HG02885 (cell line): ENCODE results near the gene TNS1.

ENCODE experiments used
- ATAC-seq: cut with Tn5 transposase; IDR thresholded peaks from one replicate; pipeline ENCODE4 v1.9.1; 2021; ENCODE audit warnings: mild to moderate bottlenecking; ENCODE audit not compliant: unreplicated experiment, poor library complexity

The TNS1 gene

DNA sequence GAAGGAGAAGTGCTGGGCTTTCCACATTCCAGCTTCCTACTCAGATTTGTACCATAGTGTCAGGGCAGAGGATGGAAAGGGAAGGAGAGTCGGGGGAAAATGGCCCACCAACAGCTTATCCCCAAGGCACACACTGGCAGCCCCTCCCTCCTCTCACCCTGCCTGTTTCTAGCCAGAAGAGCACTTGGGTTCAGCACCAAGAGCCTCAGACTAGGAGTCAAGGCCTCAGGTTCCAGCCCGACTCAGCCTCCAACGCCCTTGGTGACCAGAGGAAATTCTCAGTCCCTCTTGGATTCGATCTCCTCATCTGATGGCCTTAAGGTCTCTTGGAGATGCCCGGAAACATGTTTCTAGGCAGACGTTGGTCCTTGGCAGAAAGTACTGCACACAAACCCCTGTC lies 53.9 kb downstream of the TNS1 start:
- no peak for ATAC-seq

DNA sequence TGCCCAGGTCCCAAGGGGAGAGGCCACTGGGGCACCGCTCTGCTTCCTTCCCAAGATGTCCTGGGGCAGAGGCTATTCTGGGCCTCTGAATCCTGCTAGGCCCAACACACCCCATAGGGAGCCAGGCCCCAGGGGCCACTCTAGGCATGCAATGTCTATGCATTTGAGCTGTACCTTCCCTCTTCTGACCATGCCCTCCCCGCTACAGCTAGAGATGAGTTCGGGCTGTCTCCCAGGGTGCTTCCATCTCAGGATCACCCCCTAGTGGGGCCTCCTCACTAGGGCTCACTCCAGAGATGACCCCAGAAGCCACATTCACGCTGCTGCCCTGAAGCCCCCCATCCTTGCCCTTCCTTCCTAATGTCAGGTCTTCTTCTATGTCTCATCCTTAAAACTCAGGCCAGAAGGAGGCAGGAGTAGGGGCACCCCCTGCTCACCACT lies 54.4 kb downstream of the TNS1 start:
- no peak for ATAC-seq

DNA sequence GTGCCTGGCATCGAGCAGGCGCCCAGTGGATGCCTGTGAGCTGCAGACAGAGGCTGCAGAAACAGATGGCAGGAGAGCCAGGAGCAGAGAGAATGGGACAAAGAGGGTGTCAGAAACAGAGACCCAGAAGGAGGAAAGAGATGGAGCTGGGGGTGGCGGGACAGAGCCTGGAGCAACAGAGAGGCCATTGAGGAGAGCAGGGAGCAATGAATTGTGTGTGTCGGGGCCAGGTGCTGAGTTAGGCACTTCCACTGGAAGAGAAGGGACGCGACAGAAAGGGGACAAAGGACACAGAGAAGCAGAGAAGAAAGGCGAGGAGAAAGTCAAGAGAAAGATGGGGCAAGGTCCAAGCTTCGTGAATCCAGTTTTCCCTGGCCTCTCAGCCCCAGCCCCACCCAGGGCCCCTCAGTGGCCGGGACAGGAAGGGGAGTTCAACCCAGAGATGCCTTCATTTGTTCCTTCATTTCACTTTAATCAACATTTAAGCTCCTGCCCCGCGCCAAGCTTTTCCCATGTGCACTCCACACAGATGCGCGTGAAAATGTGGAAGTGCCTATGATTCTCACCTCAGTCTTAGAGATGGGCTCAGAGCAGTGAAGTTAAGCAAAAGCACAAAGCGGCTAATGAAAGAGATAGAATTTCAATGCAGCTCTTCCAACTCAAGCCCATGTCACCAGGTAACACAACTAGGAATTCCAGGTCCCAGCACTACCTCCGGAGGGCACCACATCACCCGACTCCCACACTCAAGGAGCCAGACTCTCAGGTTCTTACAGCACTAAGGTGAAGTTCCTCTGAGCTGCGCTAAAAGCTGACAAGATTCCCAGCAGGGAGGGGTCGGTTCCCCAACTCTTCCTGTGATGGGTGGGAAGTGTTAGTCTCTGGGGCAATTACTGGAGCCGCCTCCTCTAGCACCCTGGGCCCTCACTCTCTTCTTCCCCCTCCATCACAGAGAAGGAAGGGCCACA lies 55.1 kb downstream of the TNS1 start:
- no peak for ATAC-seq

DNA sequence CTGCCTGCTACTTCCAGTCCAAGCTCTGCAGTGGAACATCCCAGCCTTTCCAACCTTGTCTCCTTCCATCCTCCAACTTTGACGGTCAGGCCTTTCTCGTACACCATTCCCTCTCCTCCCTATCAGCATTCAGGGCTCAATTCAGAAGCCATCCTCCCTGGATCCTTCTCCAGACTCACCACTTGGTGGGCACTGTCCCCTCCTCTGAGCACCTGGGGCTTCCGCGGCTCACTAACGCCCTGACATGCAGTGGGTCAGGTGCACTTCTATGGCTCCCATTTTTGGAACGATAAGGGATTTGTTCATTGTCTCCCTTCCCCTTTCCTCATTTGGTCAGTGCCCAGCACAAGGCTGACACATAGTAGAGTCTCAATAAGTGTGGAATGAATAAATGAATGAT lies 56.7 kb downstream of the TNS1 start:
- ATAC-seq = no peak

DNA sequence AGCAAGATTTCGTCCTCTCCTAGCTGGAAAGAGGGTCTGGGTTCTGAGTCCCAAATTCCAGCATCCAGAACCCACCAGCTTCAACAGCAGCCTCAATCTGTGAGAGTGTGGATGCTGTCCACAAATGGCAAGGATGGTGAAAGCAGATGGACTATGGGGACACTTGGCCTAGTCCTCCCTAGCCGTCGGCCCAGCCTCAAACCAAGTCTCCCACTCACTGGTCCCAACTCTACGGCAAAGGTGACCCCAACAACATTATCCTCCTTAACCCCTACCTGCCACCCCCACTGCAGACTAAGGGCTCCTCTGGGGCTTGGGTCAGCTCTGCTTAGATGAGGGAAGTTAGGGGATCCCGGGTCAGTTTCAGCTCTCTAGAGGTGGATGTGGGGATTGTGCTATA lies 57.3 kb downstream of the TNS1 start:
- ATAC-seq = no peak

GRCh38 chr2:217944923-217945322 lies 57.9 kb downstream of the TNS1 start:
- ATAC-seq = no peak

- no peak for ATAC-seq
These were observed 58.4 kb downstream of the TNS1 start for GRCh38 chr2:217944366-217944765.

GRCh38 chr2:217943446-217944321 lies 59.1 kb downstream of the TNS1 start:
- ATAC-seq = no peak

- no peak for ATAC-seq
These were observed 60.0 kb downstream of the TNS1 start for GRCh38 chr2:217942731-217943335.

- ATAC-seq = no peak
These were observed 60.7 kb downstream of the TNS1 start for GRCh38 chr2:217941886-217942728.

GRCh38 chr2:217941339-217941738 lies 61.5 kb downstream of the TNS1 start:
- no peak for ATAC-seq

GRCh38 chr2:217940261-217941220 lies 62.3 kb downstream of the TNS1 start:
- ATAC-seq = no peak

DNA sequence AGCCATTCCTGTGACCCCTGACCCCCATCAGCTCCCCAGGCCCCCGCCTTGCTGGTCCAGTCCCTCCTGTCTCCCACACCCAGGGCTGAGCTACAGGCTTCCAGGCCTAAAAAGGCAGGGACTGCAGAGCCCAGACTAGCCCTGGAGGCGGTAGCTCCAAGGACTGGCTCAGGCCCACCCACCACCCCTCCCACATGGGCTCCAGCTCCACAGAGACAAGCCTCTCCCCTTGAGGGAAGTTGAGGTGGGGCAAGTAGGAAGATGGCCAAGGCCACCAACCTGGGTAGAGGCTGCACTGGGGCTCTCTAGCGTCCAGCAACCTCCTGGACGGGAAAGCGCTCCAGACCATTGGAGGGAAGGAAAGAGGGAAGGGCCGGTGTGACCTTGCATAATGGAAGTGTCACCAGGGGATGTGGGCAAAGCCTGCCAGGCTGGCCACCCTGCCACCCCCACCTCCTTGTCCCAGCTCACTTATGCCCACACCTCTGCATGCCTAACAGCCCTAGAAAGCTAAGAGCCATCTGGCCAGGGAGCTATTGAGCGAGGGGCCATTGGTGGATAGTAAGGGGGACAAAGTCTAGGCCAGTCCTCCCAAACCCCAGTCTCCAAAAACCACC lies 63.1 kb downstream of the TNS1 start:
- no peak for ATAC-seq

DNA sequence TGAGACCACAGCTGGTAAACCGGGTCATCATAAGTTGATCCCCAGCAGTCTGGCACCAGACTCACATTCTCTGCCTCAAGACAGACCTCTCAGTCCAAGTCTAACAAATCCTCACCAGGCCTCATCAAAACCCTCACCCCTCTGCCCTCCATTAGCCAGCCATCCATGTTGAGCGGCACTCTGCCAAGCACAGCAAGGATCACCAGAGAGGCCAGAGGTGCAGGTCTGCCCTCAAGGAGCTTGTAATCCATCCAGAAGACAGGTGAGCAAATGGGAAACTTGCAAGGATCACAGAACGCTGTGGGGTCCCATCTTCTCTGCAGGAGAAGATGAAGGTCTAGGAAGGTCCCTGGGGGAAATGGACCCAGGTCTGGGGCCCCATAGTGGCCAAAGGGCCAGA lies 63.6 kb downstream of the TNS1 start:
- no peak for ATAC-seq

GRCh38 chr2:217938036-217938435 lies 64.8 kb downstream of the TNS1 start:
- ATAC-seq = no peak

GRCh38 chr2:217937446-217937845 lies 65.3 kb downstream of the TNS1 start:
- ATAC-seq = no peak

DNA sequence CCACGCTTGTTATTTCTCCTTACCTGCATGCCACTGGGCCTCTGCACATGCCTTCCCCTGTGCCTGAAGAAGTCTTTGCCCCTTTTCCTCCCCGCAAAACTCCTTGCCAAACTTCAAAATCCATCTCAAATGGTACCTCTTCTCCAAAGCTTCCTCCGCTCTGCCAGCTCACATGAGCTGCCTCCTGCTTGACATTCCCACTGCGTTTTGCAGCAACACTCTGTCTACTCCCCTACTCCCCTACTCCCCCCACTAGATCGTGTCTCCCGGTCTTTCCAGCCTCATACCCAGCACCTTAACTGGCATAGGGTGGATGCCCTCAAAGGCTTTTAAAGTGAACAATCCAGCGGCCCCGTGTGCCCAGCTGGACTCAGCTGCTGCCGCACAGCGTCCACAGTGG lies 65.8 kb downstream of the TNS1 start:
- ATAC-seq = no peak

DNA sequence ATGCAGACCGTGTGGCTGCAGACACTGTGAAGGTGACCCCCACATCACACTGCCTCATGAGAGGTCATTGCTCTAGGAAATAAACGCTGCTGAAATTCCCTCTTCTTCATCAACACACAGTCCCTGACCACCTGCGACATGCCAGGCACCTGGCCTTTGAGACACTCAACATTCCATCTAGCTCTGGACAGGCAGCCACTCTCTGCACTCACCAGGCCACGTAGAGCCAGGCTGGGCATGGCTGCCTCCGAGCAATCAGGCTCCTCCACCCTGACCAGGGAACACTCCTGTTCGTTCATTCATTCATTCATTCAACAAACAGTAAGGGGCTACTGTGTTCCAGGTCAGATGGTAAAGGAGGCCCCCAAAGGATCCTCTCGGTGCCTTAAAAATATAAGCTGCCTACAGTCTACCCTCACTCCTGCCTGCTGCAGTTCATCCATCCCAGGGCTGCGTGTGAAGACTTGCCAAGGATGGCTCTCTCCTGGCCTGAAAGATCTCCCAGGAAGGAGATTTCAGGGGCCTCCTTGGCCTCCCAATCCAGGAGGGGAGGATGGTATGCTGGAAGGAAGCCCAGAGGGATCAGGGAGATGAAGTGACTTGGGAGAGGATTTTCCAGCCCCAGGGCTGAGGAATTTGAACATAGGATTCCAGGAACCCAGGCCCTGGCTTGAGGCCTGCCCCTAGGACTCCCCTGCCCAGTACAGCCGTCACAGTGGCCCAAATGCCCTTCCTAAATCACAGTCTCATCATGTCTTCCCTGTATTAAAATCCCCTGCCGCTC lies 66.7 kb downstream of the TNS1 start:
- ATAC-seq = no peak
